ENCODE measurements around the gene AFDN. TPM values are rescaled to one million over a fixed set of nuclear protein-coding genes. Genes with fewer than 3 reads are reported as not detected.
A peak's percentile ranks its signal among the peaks of the same experiment; 100 is the strongest.

The AFDN gene
- total RNA-seq, 1 experiment from 2014 or later = 47.6 TPM

DNA sequence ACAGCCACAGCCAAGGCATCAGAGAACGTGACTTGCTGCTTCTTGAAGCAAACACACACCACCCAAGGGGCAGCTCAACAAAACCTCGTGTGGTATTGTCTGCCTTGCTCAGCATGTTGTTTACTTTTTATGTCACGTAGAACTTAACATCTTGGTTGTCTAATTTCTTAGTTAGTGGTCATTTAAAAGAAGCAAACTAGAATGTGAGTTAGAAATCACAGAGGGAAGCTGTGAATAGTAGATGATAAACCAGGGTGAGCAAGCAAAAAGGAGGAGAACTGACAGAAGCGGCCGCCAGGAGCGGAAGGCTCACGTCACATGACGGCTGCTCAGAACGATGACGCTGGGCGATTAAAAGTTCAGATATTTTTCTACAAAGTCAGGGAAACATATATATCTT is 119.3 kb downstream of the AFDN start:
- DNase-seq (ENCODE audit: low read depth) = no peak

DNA sequence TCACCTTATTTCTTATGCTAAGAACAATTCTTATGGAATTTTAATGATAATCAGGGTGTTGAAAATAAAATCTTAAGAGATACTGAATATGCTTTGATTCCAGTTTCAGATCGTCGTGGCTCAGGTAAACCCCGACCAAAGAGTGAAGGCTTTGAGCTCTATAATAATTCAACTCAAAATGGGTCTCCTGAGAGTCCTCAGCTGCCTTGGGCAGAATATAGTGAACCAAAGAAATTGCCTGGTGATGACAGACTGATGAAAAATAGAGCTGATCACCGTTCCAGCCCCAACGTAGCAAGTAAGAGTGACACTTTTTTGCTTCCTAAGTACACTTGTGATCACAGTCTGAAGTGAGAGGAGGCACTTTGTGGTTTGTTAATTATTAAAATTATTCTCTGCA is 119.9 kb downstream of the AFDN start:
- DNase-seq (ENCODE audit: low read depth) = no peak

DNA sequence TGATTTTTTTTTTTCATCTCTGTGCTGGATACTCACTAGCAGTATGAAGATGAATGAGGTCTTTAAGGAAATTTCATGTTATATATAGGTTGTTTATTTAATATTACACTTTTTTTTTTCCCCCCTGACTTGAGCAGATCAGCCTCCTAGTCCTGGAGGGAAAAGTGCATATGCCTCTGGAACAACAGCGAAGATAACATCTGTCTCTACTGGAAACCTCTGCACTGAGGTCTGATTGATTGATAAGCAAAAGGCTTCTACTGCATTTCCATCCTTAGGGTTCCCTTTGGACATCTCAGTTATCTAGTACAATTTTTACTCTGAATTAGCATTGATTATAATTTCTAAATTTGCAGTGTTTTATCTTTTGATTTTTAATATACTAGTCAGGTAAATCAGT is 121.0 kb downstream of the AFDN start:
- DNase-seq (ENCODE audit: low read depth) = no peak

DNA sequence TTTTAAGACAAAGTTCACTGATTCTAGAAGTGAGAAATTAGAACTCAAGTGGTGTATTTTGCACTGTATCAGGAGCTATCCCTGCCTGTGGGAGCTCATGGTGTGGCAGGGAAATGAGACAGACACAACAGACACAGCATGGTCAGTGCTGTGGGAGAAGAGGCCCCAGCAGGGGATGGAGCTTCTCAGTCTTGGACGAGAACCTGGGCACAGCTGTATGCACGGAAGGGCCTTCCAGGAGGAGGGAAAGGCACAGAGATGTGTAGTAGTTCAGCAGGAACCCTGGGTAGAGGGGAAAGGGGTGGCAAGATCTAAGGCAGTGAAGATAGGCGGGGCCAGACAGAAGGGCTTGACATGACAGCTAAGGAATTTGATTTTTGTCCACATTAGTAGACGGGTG is 122.0 kb downstream of the AFDN start:
- DNase-seq (ENCODE audit: low read depth) = no peak

DNA sequence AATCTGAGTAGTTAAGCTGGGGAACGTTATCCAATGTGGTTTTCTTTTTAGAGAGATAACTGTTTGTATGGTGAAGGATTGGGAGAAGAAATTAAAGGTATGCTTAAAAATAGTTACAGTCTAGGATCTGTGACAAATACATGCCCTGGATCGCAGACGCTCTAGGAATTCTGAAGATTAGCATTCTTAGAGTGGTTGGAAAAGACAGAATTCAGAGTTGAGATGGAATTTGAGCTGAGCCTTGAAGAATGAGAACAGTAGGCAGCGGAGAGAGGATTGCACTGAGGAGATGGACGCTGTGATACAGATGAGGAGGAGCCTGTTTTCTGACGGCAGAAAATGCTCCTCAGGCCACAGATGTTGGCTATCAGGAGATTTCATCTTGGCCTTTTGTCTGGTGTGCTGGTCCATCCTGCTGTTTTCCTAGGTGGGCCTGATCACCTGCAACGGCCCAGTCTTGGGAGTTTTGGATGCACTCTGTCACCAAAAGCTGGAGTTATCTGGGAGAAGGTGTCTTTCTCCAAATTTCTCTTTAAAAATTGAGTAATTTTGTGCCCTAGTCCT is 122.5 kb downstream of the AFDN start:
- no peak for DNase-seq (ENCODE audit: low read depth)

DNA sequence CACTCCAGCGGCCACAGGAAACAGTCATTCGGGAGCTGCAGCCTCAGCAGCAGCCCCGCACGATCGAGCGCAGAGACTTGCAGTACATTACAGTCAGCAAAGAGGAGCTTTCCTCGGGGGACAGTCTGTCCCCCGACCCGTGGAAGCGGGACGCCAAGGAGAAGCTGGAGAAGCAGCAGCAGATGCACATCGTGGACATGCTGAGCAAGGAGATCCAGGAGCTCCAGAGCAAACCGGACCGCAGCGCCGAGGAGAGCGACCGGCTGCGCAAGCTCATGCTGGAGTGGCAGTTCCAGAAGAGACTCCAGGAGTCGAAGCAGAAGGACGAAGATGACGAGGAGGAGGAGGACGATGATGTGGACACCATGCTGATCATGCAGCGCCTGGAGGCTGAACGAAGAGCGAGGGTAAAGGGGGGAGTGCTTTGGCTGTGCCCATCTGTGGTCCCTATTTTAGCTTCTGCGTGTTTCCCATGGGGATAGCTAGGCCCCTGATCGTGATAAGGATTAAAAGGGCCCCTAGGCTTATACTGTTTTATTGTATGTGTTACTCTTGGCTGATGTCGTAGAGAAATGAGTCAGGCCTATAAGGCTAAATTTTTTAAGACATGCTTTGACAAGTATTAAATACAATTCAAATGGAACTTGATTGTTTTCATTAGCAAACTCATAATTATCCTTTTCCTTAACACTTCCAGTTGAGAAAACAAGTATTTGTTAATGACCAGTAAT is 125.2 kb downstream of the AFDN start:
- no peak for DNase-seq (ENCODE audit: low read depth)

DNA sequence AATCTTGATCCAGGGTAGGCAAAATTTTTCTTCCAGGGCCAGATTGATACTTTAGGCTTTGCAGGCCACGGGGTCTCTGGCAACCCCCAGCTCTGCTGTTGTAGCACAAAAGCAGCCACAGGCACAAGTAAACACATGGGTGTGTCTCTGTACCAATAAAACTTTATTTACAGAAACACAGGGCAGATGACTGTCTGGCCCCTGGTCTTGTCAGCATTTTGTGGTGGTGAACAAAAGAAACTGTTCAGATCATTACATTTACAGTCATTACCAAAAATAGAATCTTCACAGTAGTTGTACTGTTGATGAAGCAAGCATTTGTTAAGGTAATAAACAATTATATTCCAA is 125.8 kb downstream of the AFDN start:
- DNase-seq (ENCODE audit: low read depth) = no peak

DNA sequence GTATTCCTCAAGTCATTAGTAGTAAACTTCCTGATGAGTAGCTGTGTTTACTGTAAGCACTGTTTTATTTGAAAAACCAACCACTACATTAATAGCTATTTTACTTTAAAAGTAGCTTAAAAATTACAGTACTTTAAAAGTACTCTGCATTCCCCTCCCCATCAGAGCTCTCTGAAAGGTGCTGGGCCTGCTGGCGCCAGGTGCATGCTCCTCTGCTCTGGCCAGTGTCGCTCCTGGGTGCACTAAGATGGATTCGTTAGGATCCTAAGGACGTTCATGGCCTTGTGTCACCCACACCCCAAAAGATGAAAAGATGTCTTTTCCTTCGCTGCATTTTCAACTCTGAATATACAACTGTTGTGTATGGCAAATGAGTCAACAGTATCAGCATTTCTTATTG is 126.8 kb downstream of the AFDN start:
- DNase-seq (ENCODE audit: low read depth) = no peak

DNA sequence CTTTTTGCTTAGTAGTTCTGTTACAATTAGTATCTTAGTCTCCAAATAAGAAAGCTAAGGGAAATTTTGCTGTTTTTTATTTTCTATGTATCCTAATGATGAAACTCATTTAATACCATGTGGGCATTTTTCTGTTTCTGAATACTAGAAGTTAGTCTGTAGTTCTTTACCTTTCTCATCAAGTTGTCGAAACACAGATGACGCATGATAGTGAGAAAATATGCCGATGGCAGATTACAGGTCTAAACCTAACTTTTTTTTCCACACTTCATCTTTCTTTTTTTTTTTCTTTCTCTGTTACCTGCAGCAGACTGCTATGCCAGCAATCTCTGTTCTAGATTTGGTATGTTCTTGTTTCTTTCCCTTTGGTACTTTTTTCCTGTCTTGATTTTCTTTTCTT is 127.4 kb downstream of the AFDN start:
- DNase-seq (ENCODE audit: low read depth) = no peak

DNA sequence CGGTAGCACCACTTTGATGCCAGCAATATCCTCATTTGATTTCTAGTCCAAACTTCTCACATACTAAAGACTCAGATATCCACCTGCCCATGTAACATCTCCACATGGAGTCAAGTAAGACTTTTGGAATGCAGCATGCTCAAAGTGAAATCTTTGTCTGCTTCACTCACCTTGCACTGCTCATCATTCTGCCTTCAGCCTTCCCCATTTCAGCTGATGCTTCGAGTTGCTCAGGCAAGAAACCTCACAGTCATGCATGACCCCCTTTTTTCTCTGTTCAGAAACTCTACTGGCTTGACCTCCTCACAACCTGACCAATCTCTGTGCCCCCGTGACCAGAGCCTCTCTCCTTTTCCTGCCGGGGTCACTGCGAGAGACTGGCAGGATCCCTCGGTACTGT is 129.8 kb downstream of the AFDN start:
- DNase-seq (ENCODE audit: low read depth) = no peak

DNA sequence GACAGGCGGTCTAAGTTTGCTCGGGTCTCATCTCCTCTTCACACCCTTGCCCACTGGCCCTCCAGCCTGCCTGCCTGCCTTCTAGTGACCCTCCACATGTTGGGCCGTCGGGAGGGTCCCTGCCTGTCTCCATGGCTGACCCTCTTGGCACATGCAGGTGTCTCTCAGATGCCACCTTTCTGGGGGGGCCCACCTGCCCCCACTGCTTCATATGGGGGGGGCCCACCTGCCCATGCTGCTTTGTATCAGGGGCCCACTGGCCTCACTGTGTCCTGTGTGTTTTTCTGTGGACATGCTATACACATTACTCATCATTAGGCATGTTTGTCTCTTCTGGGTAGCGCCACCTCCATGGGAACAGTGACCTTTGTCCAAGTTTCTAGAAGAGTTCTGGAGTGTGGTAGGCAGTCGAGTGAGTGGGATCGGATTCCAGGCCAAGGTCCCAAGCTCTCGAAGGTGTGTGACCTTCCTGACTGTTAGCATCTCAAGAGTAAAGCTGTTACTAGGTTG is 130.3 kb downstream of the AFDN start:
- DNase-seq (ENCODE audit: low read depth) = peak; percentile 20

DNA sequence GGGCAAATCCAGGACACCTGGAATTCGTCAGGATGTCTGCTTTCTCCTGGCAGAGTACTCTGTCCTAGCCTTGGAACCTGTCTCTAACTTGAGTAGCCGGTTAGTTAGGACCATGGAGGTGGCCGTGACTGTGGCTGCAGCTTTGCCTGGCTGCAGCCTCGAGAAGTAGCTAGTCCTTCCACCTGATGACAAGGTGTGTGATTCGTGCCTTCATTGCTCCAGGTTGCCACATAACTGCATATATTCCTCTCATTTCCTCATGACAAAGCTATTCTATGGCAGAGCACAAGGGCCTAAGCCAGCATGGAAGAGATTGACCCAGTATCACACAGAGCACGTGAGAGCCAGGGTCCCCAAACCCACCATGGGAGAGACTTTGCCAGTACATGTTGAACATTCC is 130.9 kb downstream of the AFDN start:
- no peak for DNase-seq (ENCODE audit: low read depth)

DNA sequence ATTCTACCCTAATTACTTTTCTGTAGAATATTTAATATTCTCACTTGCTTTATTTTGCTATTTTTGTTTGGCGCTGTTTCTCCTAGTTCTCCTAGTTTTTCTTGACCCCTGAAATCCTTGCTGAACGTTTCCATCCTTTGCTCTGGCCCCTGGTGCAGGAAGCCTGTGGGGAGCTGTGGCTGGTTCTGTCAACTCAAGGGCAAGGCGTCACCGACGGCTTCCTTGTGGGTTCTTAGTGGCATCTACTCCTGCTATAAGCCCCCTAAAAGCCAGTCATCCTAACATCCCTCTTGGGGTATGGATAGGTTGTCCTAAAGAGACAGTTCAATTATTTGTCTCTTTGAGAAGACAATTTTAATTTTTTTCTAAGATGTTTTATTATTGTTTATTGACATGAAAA is 133.9 kb downstream of the AFDN start:
- no peak for DNase-seq (ENCODE audit: low read depth)

DNA sequence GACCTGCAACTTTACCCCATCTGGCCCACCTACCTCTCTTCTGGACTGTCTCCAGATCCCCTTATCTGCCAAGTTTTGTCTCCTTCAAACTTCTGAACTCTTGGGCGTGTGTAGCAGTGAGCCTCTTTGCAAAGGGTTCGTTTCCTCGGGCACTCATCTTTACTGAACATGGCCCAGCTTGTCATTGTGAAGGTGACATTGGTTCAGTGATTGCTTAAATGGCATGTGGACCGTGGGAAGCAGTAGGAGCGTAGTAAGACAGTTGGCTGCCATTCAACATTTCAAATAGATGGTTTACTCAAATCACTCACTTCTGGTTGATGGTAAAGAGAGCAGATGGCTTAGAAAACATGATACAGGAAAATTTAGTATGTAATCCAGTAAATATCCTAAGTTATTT is 136.0 kb downstream of the AFDN start:
- DNase-seq (ENCODE audit: low read depth) = no peak

DNA sequence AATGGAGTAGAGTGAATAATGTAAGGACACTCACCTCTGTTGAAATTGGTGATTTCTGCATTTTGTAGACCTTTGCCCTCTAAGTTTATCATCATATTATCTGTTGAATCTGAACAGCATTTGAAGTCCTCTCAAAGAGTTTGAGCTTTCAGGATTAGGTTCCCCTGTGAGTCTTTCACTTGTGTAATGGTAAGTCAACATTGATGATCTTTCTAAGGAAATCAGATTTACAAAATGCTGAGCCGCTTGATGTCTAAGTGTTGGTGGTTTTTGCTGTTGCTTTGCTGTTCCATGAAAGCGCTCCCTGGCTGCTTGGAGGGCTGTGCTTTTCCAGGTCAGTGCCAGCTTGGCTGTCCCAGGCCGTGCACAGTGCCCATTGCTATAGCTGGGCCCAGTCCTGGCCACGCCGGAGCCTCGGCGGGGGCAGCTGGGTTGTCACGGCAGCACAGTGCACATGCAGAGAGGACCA is 136.9 kb downstream of the AFDN start:
- no peak for DNase-seq (ENCODE audit: low read depth)

DNA sequence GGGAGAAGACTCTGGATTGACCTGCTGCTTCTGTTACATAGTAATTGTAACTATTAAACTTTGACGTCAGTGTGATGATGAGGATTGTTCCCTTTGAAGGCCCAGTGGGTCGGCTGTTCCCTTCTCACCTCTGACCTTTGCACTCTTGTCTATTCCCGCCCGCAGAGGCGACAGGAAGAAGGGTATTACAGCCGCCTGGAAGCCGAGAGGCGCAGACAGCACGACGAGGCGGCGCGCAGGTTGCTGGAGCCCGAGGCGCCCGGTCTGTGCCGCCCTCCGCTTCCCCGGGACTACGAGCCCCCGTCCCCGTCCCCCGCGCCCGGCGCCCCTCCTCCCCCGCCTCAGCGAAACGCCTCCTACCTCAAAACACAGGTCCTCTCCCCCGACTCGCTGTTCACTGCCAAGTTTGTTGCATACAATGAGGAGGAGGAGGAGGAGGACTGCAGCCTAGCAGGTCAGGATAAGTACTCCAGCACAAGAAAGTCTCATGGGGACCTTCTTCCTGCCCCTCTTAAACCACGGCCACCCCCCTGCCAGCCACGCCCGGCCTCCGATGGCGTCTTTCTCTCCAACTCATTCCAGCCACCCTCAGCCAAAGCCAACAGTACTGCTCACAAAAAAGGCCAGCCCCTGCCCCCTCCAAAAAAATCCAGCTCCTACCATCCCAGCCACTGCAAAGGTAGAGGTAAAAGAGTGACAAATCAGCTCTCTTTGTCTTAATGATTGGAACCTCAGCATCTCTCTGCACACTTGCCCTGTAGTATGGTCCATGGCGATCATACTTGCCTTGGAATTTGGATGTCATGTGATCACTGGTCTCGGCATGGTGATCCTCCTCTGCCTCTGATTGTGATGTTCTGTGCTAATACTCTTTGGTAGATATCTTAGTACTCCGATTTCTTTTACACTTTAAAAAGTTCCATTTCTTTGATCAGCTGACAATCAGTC is 139.2 kb downstream of the AFDN start:
- no peak for DNase-seq (ENCODE audit: low read depth)

DNA sequence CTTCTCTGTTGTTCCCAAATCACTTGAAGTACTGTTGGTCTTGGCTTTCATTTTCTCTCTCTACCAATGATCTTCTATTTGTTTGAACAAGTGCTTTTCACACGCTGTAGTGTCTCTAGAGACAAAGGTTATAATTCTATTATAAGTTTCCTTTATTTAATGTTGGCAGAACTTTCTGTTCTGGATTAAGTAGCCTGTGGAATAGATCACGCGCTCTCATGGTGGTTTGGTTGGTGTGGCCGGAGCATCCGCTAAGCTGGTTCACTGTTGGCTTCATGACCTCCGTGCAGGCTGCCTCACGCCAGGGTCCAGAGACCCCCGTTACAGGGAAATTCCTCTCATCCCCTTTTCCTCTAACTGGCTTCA is 139.8 kb downstream of the AFDN start:
- no peak for DNase-seq (ENCODE audit: low read depth)

DNA sequence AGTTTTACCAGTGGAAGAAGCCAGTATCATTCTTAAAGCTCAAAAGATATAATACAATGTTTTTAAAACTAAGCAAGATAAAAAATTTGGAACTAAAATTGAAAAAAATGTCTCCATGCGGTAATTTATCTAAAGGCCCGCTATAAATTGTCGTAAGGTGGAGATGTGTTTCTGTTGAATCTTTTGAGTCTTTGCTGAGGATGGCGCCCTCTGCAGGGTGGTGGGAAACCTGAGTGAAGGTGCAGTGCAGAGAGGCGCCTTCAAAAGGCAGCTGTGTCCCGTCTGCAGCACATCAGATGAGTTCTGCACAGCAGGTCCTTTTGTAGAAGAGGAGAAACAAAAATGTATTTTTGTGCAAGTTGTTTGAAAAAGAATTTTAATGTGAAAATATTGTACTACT is 141.4 kb downstream of the AFDN start:
- peak; percentile 21 for DNase-seq (ENCODE audit: low read depth)

DNA sequence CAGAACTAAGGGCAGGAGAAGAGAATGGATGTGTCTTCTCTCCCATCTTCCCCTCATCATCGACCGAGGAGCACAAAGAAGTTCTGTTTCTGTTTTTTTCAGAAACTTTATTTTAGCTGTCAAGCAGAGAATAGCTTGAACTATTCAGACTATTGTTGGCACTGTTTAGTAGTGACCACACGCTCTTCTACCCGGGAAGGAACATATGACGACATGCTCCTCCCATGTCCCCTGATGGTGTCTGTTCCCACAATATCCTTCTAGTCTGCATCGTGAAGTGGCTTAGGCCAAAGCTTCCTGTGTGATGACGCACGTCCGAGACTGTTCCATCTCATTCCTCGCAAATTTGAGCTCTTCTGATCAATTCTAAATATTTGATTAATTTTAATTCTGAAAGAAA is 143.5 kb downstream of the AFDN start:
- no peak for DNase-seq (ENCODE audit: low read depth)

DNA sequence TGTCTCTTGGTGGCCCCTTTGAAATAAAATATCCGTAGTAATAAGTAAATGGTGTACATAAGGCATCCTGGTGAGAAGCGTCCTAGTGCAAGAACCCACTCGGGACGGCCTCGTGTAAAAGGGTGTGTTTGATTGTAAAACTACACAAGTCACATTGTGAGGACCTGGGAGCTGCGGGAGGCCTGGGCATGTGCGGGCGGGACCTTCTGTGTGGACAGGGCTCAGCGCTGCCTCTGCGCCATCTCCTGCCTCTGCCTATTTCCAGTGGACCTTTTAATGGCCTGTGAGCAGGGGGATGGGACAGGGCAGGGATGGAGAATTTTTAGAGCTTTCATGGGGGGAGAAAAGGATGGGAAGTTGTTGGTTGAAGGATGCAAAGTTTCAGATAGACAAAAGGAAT is 145.5 kb downstream of the AFDN start:
- DNase-seq (ENCODE audit: low read depth) = no peak

DNA sequence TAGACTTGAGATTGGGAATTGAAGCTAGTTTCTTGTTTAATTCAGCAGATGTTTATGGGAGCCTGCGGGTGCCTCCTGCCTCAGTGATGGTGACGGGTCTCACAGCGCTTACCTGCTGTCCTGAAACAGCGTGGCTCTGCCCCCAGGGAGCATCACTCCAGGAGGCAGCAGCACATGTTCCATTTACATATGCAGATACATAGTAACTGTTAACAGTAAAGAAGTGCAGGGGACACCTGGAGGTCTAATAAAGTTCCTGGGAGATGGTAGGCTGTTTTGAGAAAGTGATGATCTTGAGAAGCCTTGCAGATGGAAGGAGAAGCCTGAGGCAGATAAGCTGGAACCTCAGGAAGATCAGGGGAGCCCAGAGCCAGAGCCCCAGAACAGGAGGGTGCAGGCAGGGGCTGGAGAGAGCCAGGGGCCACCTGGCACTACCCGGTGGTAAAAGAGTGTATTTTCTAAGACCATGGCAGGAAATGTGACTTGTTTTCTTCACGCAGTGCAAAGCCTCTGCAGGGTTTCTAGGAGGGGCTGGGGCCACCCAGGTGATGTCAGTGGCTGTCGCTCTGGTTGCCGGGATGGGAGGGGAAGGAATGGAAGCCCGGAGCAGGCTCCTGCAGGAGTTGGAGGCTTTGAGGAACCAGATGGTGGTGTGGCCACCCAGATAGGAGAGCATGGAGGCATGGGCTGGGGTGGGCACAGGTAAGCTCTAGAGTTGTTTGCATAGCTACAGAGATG is 146.6 kb downstream of the AFDN start:
- no peak for DNase-seq (ENCODE audit: low read depth)

Data from HT1080 (cell line).